Amniotic stem cell (primary cell): ENCODE results near the gene CORO2A.
"Not testable (repeated sequence)": the region's sequence is repeated elsewhere in the genome, so short reads cannot be mapped to it uniquely, and the experiment has no call there.

Experiments
- DNase-seq: peaks from one replicate; lab custom pipeline; 2025; lab: John Stamatoyannopoulos, UW

The CORO2A gene

DNA sequence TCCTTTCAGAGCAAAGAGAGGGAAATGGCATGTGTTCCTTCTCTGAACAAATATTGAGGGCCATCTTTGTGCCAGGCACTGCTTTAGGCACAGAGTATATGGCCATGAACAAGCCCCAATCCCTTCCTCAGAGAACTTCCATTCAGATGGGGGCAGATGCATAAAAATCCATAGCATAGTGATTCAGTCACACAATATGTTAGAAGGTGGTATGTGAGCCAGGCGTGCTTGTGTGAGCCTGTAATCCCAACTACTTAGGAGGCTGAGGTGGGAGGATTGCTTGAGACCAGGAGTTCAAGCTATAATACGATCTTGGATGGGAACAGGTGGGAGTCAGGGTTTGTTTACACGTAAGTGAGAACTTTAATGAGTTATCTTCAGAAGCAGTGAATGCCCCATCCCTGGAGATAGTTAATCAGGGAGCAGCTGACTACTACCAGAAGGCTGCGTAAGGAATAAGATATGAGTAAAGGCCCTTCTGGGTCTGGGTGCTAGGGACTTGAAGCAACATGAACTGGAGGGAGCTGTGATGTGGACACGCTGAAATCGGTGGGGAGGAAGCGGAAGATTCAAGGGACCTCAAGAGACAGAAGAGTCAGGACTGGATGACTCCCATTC is 108.8 kb downstream of the CORO2A start:
- no peak for DNase-seq

DNA sequence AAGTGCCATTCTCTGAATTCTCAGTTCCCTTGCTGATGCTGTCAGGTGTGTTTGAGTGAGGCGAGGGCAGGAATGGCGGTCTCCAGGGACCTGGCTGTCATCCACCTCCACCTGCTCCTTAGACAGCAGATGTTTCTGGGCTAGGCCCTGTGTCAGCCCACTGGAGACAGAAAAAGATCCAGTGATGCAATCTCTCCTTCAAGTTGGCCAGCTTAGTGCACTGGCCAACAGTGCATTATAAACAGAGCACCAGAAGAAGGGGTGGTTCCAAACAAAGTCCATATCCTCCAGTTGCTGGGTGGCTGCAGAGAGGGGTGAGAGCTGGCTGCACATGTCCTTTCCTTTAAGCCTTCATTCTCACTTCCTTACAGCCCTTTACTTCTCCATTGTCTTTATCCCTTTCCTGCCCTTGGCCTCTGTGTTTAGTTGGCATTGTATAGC is 109.4 kb downstream of the CORO2A start:
- no peak for DNase-seq

DNA sequence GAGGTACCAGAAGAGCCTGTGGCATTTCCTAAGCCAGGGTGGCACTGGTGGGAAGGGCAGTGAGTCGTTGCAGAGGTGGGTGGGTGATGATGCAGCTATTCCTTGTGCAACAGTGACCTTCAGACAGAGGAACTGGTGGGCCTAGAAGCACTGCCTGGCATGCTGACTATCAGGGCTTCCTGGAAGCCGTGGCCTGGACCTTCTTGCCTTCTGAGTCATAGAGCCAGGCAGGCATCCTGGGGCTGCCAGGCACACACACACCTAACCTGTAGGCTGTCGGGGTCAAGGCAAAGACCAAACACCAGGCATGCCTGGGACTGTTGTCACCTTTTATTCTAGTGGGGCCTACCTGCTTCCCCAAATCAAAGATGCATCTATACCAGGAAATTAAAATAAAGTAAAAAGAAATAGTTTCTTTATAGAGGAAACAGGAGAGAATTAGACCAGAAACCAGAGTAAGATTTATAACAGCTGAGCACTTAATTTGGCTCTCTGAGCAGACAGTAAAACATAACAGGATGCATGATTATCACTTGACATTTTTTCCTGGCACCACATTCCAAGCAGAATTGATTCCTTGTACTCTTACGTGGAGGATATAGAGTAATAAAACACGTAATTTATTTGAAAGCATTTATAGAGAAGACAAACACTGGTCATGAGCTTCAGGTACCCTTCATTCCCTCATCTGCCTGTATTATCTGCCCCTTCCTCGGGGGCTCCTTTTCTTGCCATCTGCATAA is 110.8 kb downstream of the CORO2A start:
- DNase-seq: no peak

DNA sequence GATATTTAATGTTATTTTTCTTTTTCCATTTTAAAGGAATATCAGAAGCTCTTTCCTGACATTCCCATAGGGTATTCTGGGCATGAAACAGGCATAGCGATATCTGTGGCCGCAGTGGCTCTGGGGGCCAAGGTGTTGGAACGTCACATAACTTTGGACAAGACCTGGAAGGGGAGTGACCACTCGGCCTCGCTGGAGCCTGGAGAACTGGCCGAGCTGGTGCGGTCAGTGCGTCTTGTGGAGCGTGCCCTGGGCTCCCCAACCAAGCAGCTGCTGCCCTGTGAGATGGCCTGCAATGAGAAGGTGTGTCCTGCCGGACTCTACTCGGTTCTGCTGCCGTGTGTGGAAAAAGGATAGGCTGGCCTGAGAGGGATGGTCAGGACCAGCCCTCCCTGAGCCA is 111.7 kb downstream of the CORO2A start:
- DNase-seq: no peak

DNA sequence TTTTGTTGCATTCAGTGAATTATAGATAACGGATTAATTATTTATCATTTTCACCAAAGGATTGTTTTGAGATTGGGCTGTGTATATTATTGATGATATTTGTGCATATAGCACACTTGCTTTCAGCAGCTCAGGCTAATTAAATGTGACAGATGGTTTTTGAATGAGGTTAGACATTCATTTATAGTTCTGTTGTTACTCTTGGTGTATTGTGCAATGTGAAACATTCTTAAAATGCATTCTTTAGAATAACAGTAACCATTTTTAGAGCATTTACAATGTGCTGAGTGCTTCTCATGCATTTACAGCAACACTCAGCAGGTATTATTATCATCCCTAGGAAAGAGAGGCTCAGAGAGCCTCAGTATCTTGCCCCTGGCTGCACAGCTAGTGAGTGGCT is 112.1 kb downstream of the CORO2A start:
- DNase-seq: peak; percentile 23

DNA sequence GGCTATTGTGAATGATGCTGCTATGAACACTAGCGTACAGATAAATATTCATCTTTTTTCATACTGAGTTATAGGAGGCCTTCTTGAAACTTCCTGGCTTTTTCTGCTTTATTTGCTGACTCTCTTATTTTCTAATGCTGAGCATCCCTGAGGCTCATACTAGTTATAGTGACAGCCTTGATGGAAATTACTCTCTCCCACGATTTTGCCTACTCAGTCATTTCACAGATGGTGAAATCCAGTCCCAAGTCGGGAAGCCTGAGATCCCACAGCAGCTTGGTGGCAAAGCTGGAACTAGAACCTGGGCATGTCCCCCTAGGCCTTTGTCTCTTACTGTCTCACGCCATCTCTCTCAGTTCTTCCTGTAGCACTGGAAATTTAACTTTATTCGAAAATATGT is 113.5 kb downstream of the CORO2A start:
- no peak for DNase-seq

DNA sequence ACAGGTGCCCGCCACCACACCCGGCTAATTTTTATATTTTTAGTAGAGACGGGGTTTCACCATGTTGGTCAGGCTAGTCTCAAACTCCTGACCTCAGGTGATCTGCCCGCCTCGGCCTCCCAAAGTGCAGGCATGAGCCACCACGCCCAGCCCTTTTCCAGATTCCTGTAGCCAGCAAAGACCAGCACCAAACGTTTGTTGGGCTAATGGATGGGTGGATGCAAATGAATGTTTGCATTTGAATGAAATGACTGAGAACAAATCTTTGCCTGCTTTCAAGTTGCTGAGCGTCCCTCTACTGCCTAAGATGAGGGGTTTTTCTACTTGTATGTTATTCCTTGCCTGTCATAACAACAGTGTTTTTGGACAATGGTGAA is 115.9 kb downstream of the CORO2A start:
- not testable (repeated sequence) for DNase-seq

DNA sequence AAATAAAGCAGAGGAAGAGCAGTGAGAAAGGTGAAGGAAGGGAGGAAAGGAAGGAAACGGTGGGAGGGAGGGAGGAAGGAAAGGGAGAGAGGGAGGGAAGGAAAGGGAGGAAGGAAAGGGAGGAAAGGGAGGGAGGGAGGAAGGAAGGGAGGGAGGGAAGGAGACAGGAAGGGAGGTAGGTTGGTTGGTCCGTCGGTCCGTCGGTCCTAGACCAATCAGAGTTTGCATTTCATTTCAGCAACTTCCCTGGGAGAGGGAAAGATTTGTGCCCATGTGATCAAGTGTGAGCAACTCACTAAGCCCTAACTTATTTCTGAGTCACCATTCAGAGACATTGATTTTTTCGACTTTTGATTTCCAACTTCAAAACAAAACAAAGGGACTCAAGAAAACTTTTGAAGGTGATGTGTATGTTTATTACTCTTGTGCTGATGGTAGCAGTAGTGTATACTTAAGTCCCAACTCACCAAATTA is 117.1 kb downstream of the CORO2A start:
- DNase-seq: peak; percentile 37

DNA sequence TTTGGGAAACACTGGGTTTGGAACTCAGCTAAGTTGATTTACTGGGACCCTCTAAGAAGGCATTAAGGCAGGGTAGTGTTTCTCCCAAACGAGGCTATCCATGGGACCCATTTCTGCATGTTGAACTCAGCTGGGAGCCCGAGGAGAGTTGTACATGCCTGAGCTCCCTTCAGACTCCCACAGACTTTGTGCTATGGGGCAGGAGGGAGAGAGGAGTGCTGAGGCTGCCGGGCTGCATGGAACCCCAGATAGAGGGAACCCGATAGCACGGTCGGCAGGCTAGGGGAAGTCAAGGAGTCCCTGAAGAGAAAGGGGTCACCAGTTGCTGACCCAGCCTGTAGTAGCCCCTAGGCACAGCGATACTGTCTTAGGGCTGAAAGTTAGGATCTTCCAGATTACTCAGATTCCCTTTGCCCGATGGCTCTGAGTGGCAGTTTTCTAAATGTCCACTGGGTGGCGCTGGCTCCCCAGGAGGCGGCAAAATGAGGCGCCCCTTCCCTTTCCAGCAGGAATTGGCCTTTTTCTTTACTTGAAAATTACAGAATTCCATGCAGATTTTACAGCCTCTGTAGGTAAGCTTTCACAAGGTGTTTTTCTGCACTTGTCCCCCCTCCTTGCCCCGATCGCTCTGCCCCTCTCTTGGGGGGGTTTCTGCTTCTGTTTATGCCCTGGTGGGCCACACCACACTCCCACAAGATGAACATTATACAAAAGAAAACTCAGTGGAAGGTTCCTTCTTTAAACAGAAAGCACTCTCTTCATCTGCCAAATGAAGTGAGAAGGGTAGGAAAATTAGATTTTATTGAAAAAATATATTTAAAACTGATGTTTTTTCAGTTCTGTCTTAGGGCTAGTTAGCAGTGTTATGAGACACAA is 118.1 kb downstream of the CORO2A start:
- DNase-seq: peak; percentile 35

DNA sequence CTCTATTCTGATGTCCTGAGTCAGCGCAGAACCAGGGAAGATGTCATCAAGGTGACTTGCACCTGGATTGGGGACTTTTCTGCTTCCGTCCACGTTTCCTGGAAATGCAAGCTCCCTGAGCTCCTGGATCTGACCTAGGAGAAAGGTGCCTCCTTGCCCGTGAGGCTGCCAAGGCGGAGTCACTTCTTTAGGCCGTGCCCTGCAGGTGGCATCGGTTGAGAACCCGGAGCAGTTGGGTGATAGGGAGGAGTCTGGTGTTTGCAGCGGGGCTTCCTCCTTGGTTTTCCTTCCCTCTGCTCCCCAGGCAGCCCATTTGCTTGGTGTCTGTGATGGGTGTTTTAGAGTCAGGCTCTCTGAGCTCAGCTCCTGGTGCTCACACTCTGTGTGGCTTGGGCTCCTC is 120.7 kb downstream of the CORO2A start:
- DNase-seq: no peak
